Right renal pelvis (tissue), 4 donors: ENCODE measurements around the gene UBE3B. TPM values are rescaled to one million over a fixed set of nuclear protein-coding genes. Genes with fewer than 3 reads are reported as not detected.
"Not testable (repeated sequence)": the region's sequence is repeated elsewhere in the genome, so short reads cannot be mapped to it uniquely, and the experiment has no call there.

Experiments used
- DNase-seq, 4 donors: peaks; one replicate each; pipeline ENCODE4 v3.0.0-alpha.2; 2013; ENCODE audit warnings: low read depth in 4 of 4, low spot score in 3 of 4, missing footprints in 1 of 4
- polyA plus RNA-seq, 4 donors: library from polyadenylated mRNA; unstranded; fragments of 120-200 nt; gene quantifications; one replicate each; pipeline ENCODE4 v1.2.1, GENCODE V29; 2013; ENCODE audit not compliant: insufficient read length in 4 of 4

Gene UBE3B
- polyA plus RNA-seq, 4 donors, result 29.6 to 35.4 (median 32.2) TPM

DNA sequence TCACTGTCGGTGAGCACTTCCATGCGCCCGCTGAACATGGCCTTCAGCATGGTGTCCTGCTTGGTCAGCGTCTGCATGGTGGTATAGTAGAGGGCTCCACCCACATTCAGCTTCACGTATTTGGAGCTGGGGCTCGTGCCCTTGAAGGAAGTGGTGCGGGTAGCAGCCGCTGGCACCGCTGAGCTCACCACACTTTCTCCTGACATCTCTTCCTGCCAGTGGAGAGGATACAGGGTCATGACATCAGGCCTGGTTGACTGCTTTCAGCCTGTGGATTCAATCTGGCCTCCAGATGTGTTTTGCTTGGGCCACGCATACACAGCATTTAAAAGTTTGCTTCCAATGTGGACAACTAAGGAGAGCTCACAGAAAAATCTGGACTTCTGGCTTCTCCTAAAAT, 7.9 kb upstream of the UBE3B start:
- DNase-seq, result no peak

DNA sequence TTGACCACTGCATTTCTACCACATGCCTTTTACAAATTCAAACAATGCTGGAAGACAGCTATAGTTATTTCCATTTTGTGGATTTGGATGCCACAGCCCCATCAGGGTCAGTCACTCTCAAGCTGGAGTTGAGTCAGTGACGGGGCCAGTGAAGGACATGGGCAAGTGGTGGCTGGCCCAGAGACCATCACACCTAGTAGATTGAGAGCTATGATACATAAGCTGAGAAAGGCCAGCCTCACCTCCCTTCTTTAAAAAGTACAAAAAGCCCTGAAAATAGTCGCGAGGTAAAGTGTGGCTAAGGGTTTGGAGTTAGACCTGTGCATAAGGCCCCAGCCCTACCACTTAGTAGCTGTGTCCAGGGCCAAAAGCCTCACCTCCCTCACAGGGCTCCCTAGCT, 4.4 kb upstream of the UBE3B start:
- no peak for DNase-seq

DNA sequence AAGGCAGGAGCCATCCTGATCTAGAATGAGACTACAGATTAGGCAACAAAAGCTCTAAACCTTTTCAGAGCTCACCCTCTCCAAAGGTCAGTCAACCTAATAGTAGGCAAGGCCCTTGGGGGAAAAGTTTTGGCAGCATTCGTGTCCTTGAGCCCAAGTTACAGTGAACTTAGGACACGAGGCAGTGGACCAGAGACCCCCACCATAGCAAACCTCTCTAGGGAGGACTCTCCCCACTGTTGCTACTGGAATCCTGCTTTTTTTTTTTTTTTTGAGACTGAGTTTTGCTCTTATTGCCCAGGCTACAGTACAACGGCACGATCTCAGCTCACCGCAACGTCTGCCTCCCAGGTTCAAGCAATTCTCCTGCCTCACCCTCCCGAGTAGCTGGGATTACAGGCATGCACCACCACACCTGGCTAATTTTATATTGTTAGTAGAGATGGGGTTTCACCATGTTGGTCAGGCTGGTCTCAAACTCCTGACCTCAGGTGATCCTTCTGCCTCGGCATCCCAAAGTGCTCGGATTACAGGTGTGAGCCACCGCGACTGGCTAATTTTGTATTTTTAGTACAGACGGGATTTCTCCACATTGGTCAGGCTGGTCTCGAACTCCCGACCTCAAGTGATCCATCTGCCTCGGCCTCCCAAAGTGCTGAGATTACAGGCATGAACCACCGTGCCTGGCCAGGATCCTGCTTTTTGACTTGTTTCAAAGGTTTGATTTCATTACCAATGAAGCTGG, 3.7 kb upstream of the UBE3B start:
- not testable (repeated sequence) for DNase-seq

DNA sequence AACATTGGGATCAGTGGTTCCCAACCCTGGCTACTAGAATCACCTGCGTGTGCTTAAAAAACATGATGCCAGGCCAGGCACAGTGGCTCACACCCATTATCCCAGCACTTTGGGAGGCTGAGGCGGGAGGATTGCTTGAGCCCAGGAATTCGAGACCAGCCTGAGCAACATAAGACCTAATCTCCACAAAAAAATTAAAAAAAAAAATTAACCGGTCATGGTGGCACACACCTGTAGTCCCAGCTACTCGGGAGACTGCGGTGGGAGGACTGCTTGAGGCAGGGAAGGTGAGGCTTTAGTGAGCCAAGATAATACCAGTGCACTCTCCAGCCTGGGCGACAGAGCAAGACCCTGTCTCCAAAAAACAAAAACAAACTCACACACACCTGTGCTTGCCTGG, 2.3 kb upstream of the UBE3B start:
- DNase-seq, result no peak

DNA sequence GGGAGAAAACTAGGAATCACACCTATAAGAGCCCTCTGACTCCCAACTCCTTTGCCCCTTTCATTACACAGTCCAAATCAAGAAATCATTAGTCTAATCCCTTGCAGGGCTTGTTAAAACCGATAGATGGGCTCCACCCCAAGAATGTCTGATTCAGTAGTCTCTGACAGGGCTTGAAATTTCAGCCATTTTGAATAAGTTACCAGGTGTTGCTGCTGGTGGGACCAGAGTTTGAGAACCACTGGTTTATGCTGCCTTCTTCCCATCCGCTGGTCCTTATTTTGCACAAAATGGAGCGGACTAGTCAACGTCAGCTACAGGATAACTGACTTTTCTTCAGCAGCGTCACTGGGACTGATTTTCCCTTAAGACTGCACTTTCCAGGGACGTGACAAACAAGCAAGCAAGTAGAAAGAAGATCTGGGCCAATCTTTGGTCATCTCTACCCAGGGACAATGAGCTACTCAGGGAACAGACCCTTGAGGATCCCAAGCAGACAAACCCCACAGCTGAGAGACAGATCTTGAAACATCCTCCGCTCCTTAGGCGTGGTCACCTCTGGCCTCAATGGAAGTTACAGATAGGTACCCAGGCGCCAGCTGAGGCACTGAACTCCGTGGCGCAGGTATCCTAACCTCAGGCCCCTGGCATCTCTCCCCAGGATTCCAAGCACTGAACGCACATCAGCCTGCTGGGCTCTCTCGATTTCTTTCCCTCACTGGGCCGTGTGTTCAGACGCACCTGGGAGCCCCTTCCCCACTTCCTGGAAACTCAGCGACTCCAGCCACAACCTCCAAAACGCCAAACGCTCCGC, 1.2 kb upstream of the UBE3B start:
- no peak for DNase-seq

DNA sequence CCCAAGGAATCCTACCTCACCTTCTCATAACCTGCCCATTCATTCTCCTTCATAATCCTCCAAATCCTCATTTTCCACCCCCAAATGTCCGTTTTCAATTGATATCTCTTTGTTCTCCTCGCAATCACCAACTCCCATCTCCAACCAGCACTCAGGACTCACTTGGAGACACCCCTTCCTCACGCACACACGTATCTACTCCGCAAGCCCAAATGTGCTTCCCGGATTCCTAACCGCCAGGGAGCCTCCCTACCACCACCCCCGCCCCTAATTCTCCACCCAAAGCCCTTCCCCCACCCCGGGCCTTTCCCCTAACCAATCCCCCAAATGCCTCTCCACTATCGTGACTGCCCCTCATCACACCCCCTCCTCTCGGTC, 638 bp upstream of the UBE3B start:
- no peak for DNase-seq

DNA sequence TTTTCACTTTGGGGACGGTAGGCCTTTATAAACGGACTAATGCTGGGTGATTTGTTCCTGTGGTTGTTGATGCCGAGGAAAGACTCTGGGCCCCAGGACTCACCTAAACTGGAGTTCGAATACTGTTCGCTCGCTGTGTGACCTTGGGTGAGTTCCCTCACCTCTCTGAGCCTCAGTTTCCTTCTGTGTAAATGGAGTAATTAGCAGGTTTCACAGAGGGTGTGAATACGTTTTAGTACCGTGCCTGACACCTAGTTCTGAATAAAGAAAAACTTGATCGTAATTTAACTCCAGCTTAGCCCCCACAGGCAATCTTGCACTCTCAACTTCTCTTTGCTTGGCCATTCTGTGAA, 505 bp downstream of the UBE3B start:
- DNase-seq, result no peak

DNA sequence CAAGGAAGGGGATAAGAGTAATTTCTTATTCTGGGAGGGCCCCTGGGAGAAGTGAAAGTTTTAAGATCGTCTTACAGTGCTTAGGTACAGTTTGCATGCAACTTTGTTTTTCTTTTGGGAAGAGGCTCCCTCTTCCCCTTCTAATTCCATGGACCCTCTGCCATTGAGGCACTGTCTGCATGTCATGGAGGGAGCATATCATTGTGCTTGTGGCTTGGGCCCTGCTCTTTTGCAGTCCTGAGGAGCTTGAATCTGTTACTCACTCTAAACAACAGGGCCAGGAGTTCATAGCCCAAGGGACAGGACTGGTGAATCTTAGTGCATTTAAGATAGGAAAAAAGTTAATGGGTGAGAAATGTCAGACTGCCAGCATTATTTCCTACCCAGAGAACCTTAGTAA, 2.3 kb downstream of the UBE3B start:
- DNase-seq, result no peak

DNA sequence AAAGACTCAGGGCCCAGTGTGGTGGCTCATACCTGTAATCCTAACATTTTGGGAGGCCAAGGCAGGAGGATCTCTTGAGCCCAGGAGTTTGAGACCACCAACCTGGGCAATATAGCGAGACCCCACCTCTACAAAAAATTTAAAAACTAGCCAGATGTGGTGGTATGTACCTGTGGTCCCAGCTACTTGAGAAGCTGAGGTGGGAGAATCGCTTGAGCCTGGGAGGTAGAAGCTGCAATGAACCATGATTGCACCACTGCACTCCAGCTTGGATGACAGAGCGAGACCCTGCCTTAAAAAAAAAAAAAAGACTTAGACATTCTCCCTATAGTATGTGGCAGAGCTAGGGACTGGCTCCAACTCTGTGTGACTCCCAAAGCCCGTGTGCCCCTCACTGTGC, 2.9 kb downstream of the UBE3B start:
- no peak for DNase-seq

DNA sequence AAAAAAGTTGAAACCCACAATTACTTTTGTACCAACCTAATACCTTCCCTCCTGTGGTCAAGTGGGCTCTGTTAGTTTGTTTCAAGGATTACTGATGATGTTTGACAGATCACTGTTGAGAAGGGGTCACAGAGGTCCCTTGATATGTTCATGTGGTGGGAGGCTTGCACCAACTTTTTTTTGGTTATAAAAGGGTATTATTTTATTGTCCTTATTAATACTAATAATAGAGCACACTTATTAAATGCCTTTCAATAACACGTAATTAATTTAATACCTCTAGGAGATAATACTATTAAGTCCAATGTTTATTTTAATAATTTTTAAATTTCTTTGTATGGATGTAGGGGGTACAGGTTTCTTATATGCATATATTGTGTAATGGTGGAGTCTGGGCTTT, 4.4 kb downstream of the UBE3B start:
- DNase-seq, result no peak

DNA sequence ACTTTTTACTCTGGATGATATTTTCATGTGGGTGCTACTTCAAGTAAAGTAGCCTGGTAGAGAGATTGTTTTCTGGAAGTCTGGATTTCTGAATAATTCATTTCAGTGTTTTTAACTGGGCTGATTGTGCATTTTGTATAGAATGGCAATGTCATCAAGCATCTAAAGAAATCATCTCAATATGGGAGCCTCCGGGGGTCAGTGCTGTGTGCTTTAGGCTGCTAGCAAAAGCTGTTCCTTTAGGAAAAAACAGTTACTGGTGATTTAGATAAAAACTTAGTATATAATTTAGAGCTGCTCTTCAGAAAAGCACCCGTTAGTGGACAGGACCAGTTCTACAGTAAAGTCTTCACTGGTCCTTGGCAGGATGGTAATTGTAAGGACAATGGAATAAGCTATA, 5.1 kb downstream of the UBE3B start:
- no peak for DNase-seq

DNA sequence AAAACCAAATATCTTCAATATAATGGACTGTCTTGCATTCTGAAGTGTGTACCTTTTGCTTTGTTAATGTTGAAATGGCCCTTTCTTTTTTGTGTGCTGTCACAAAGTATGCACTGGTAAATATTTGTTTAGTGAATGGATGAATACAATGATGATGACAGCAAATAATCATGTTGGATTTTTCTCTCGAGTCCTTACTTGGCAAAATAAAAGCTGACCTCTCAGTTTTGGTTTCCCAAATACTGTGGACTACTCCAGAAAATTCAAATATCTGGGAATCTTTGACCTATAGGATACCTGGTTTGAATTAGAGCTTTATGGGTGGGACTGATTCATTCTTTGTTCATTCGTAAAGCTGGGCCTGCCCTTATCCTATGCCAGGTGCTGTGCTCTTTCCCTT, 5.5 kb downstream of the UBE3B start:
- no peak for DNase-seq

DNA sequence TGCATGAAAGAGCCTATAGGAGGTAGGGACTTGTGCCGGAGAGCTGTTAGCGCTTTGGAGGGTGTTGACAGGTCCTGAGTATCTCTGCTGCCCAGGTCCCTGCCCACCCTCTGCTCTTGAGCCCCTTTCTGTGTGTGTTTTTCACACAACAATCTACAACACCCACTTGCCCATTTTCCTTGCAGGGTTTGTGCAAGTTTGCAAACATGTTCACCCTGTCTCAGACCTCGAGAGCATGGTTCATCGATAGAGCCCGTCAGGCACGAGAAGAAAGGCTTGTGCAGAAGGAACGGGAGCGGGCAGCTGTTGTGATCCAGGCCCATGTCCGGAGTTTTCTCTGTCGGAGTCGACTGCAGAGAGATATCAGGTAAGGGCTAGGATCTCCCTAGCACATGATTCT, 5.9 kb downstream of the UBE3B start:
- DNase-seq, result no peak

DNA sequence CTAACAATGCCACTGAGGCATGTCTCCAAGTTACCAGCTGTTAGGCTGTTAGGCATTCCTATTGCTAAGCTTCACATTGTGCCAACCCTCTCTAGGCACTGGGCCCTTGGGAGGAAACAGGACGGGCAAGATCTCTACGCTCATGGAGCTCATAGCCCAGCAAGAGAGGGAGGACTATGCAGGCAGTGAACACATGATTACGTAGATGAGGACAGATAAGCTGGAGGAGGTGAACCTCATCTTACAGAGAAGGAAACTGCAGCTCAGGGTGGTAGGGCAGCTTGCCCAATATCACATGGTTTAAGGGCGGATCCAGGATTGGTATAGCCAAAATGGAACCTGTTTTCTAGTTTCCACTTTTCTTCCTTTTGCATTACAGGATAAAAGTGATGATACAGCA, 7.8 kb downstream of the UBE3B start:
- no peak for DNase-seq

DNA sequence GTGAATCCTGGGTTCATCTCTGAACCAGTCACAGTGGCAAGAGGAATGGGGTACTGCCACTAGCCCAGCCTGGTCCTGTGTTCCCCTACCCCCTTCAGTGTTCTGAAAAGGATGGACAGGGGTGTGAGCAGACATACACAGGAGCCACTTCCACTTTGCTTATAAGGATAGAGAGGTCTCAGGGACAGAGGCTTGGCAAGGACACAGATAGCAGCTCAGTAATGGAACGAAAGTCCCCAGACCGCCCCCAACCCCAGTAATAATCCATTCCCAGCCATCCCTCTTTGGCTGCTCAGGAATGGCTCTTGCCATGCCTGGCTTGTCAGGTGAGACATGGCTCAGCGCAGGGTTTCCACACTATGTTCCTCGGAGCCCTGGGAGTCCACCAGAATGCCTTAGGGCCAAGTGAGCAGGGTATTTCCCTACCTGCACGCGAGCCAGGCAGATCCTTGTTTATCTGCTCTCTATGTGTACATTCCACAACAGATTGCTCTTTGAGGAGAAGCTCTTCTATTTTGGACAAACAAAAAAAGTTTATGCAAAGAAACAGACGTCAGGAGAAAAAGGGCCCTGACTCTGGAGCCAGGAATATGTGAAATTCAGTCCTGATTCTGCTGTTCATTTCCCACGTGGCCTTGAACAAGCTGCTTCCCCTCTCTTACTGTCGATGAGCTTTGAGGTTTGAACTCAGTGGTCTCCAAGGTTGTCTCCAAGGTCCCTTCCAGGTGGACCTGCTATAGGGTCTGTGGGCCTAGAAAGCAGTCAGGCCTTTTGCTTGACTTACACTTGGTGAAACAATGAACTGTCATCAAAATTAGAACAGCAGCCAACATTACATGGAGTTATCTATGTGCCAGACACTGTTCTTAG, 10.0 kb downstream of the UBE3B start:
- no peak for DNase-seq

DNA sequence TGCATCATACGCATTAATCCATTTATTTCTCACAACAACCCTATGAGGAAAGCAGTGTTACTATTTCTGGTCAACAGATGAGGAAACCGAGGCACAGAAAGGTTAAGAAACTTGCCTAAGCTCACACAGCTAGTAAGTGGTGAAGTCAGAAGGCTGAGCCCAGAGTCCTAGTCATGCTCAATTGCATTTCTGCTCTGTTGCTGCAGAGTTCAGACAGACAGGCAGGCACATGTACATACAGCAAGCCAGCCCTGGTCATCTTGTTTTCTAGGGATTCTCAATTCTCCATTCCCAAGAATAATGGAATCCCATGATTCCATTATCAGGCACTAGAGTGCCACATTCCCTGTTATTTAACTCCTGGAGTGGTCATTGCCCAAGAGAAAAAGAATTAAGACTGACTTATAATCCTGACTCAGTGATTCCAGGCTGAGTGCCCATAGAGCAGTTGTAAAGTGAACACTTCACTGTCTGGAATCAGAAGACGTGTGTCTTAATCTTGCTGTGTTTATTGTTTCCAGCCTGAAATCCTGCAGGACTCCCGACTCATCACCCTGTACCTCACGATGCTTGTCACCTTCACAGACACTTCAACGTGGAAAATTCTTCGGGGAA, 10.7 kb downstream of the UBE3B start:
- no peak for DNase-seq

DNA sequence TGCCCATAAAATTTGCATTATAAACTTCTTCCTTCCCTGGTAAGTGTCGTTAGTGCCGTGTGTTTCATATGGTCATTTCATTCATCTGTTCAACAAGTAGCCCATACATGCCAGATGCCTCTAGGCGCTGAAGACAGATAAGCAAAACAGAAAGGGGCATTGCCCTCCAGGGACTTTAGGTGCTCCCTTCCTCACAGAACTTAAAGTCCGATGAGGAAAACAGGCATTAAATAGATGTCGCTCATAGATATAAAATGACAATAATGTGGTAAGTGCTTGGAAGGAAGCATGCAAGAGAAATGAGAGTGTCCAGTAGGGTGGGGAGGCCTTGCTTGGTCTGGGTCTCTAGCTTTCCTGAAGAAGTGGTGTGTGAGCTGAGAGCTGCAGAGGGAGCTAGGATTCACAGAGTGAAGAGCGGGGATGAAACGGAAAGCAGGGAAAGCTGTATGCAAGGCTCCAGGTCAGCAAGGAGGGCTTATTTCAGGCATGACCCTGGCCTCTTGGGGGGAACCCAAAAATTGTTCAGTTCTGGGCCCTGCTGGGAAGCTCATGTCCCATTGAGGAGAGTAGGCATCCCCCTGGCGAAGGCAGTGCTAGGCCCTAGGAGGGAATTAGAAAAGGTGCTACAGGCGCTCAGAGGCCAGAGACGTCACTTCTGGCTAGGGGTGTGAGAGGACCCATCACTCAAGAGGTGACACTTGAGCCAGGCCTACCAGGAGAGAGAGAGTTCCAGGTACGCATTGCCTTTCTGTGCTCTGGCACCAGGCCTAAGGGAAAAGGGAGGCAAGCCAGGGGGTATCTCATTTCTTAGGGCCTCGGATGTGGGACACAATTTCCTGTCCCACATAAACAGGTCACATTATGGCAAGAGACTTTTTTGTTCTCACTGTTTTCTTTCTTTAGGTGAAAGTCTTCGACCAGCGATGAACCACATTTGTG, 11.9 kb downstream of the UBE3B start:
- DNase-seq, result no peak

DNA sequence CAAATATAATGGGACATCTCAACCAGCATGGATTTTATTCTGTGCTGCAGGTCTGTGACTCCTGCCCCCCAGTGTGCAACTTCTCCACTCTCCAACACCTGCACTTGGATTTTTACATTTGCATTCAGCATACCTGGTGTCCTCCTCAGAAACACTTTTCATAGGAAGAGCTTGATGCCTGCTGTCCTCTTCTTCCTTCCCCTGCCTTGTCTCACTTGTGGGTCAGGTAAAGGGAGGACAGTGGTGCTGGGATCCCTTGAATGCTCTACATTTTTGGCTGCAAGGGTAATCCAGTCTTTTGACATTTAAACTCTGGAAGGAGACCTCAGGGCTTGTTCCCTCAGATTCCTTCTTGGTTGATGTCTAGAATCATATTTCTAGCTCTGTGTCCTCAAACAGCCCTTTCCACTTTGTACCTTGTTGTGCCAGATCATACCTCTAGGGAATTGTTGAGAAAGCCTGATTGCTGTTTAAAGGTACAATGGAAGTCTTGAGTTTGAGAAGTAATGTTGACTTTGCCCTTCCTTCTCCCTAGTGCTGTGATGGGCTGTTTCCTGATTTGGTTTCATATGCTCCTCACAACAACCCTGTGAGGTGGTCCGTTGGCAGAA, 12.6 kb downstream of the UBE3B start:
- no peak for DNase-seq

DNA sequence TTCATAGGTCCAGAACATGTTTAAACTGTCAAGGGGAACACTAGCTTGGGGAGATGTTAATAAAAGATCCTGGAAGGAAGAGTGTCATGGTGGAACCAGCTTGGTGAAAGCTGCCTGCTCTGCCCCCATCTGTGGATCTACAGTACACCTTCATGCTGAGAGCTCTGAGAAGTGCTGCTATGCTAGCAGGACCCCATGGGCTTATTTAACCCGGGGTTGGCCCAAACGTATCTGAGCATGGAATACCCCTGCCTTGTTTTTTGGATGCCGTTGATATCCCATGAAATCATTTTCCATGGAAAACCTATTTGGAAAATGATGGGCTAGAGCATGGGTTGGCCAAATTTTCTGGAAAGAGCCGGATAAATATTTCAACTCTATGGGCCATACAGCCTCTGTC, 14.2 kb downstream of the UBE3B start:
- no peak for DNase-seq

DNA sequence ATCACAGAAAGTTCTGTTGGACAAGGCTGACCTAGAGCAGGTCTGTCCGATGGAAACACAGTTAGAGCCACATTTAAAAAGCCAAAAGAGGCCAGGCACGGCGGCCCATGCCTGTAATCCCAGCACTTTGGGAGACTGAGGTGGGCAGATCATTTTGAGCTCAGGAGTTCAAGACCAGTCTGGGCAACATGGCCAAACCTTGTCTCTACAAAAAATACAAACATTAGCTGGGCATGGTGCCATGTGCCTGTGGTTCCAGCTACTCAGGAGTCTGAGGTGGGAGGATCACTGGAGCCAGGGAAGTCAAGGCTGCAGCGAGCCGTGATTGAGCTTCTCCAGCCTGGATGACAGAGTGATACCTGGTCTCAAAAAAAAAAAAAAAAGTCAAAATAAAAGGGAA, 14.9 kb downstream of the UBE3B start:
- DNase-seq, result no peak
